H1 (cell line): ENCODE data around the gene HYDIN. TPM values are rescaled to one million over a fixed set of nuclear protein-coding genes. Genes with fewer than 3 reads are reported as not detected.

Experiments used
- CTCF ChIA-PET: fragments of 300-600 bp; sonication (Branson Sonifier 250); formaldehyde crosslinking; loops from one replicate; lab custom pipeline; 2021; ENCODE audit not compliant: partially characterized antibody; lab: Charles Lee
- POLR2A ChIA-PET: fragments of 300-600 bp; sonication (Branson Sonifier 250); formaldehyde crosslinking; loops from one replicate; lab custom pipeline; 2021; ENCODE audit warnings: inconsistent platforms; ENCODE audit not compliant: partially characterized antibody; lab: Charles Lee
- DNase-seq, 2 experiments: peaks; one replicate each; pipeline versions ENCODE4 v3.0.0 to v3.0.0-alpha.2; 2010 to 2022; ENCODE audit warnings: low spot score in 2 of 2, low read depth in 1 of 2, mixed read lengths in 1 of 2
- FAIRE-seq: peaks from 2 replicates; lab custom pipeline; 2011; peaks lifted over from hg19 to GRCh38; lab: Jason Lieb, UNC
- H2AFZ ChIP-seq: 2 replicates; pipeline ENCODE4 v1.8.1; 2012; ENCODE audit warnings: low read length, inconsistent platforms
- H2AK5ac ChIP-seq: 2 replicates; pipeline ENCODE4 v1.6.1; 2013; ENCODE audit warnings: low read depth, low read length
- H2BK120ac ChIP-seq: replicated peaks from 2 replicates; pipeline ENCODE3; 2013; ENCODE audit warnings: low read depth, low read length, inconsistent platforms
- H2BK12ac ChIP-seq: 2 replicates; pipeline ENCODE4 v1.6.1; 2013; ENCODE audit warnings: low read depth, low read length
- H2BK15ac ChIP-seq: 2 replicates; pipeline ENCODE4 v1.6.1; 2013; ENCODE audit warnings: low read length
- H2BK20ac ChIP-seq: 2 replicates; pipeline ENCODE4 v1.6.1; 2013; ENCODE audit warnings: low read length
- H2BK5ac ChIP-seq: 2 replicates; pipeline ENCODE4 v1.6.1; 2013; ENCODE audit warnings: low read depth, low read length
- H3K14ac ChIP-seq: 2 replicates; pipeline ENCODE4 v1.6.1; 2013; ENCODE audit warnings: inconsistent platforms; ENCODE audit not compliant: insufficient read length
- H3K18ac ChIP-seq: 2 replicates; pipeline ENCODE4 v1.6.1; 2013; ENCODE audit warnings: low read length; ENCODE audit errors: extremely low read depth
- H3K23ac ChIP-seq: 2 replicates; pipeline ENCODE4 v1.6.1; 2013; ENCODE audit warnings: inconsistent platforms; ENCODE audit not compliant: insufficient read length
- H3K23me2 ChIP-seq: 2 replicates; pipeline ENCODE4 v1.6.1; 2013; ENCODE audit warnings: low read depth, low read length
- H3K27ac ChIP-seq: 2 replicates; pipeline ENCODE4 v1.6.1; 2011; ENCODE audit warnings: low read depth, low read length, inconsistent platforms
- H3K27me3 ChIP-seq, 4 experiments: replicated peaks in 1 of 4; 1 replicate in 1 of 4; 2 replicates in 3 of 4; pipeline versions ENCODE4 v1.6.1 to v1.8.1; 2011 to 2013; ENCODE audit warnings: low read length in 3 of 4, mild to moderate bottlenecking in 3 of 4, inconsistent platforms in 2 of 4, mixed read lengths in 2 of 4, moderate library complexity in 1 of 4; ENCODE audit not compliant: control insufficient read depth in 3 of 4, insufficient read depth in 3 of 4; ENCODE audit errors: extremely low read depth in 1 of 4
- H3K36me3 ChIP-seq, 4 experiments: 2 replicates each; pipeline versions ENCODE4 v1.6.1 to v1.8.1; 2011 to 2013; ENCODE audit warnings: mild to moderate bottlenecking in 4 of 4, low read length in 3 of 4, moderate library complexity in 2 of 4, control low read depth in 1 of 4, inconsistent platforms in 1 of 4; ENCODE audit not compliant: insufficient read depth in 4 of 4, control insufficient read depth in 2 of 4
- H3K4ac ChIP-seq: replicated peaks from 2 replicates; pipeline ENCODE3; 2013; ENCODE audit warnings: low read length, low read depth, mixed read lengths, inconsistent platforms; ENCODE audit not compliant: insufficient read length
- H3K4me1 ChIP-seq, 4 experiments: replicated peaks in 1 of 4; 1 replicate in 1 of 4; 2 replicates in 3 of 4; pipeline versions ENCODE4 v1.6.1 to v1.8.1; 2011 to 2013; ENCODE audit warnings: low read length in 3 of 4, inconsistent platforms in 2 of 4, mixed read lengths in 1 of 4; ENCODE audit not compliant: insufficient read depth in 4 of 4, control insufficient read depth in 3 of 4
- H3K4me2 ChIP-seq, 2 experiments: 2 replicates each; pipeline versions ENCODE4 v1.6.1 to v1.8.1; 2011 to 2013; ENCODE audit warnings: low read depth in 2 of 2, low read length in 2 of 2, control low read depth in 1 of 2, inconsistent platforms in 1 of 2, mild to moderate bottlenecking in 1 of 2; ENCODE audit not compliant: insufficient read depth in 1 of 2
- H3K4me3 ChIP-seq, 4 experiments: fragments of 200-600, 300-600 bp in 1 of 4; sonication (generic), shearing (Covaris generic), sonication (Bioruptor Twin) in 1 of 4; 2 replicates each; pipeline versions ENCODE4 v1.5.1 to v1.8.1; 2011 to 2016; ENCODE audit warnings: low read length in 4 of 4, low read depth in 3 of 4, control low read depth in 2 of 4, inconsistent platforms in 2 of 4, mild to moderate bottlenecking in 2 of 4, mixed read lengths in 1 of 4, moderate library complexity in 1 of 4; ENCODE audit not compliant: insufficient read depth in 2 of 4; ENCODE audit errors: extremely low read depth in 1 of 4
- H3K56ac ChIP-seq: replicated peaks from 2 replicates; pipeline ENCODE3; 2013; ENCODE audit warnings: low read depth, mild to moderate bottlenecking, mixed read lengths, low read length, inconsistent platforms; ENCODE audit not compliant: insufficient read length
- H3K79me1 ChIP-seq: 2 replicates; pipeline ENCODE4 v1.6.1; 2013; ENCODE audit warnings: low read depth, low read length, control low read depth
- H3K79me2 ChIP-seq, 2 experiments: 2 replicates each; pipeline versions ENCODE4 v1.6.1 to v1.8.1; 2012 to 2013; ENCODE audit warnings: low read length in 2 of 2, mild to moderate bottlenecking in 2 of 2, inconsistent platforms in 1 of 2; ENCODE audit not compliant: insufficient read depth in 2 of 2, control insufficient read depth in 1 of 2
- H3K9ac ChIP-seq, 4 experiments: replicated peaks in 1 of 4; 1 replicate in 1 of 4; 2 replicates in 3 of 4; pipeline versions ENCODE4 v1.6.1 to v1.8.1; 2011 to 2013; ENCODE audit warnings: low read depth in 3 of 4, low read length in 3 of 4, control low read depth in 2 of 4, mild to moderate bottlenecking in 2 of 4, moderate library complexity in 2 of 4, inconsistent platforms in 1 of 4; ENCODE audit errors: extremely low read depth in 1 of 4
- H3K9me3 ChIP-seq, 2 experiments: 2 replicates each; pipeline versions ENCODE4 v1.6.1 to v1.8.1; 2012 to 2013; ENCODE audit warnings: mild to moderate bottlenecking in 2 of 2, moderate library complexity in 2 of 2, control low read depth in 1 of 2, inconsistent platforms in 1 of 2, low read depth in 1 of 2, low read length in 1 of 2, mixed read lengths in 1 of 2; ENCODE audit not compliant: insufficient read depth in 2 of 2
- H4K20me1 ChIP-seq, 2 experiments: replicated peaks in 1 of 2; 2 replicates each; pipeline versions ENCODE3 to v1.8.1; 2011 to 2013; ENCODE audit warnings: inconsistent platforms in 2 of 2, low read length in 2 of 2, mild to moderate bottlenecking in 1 of 2; ENCODE audit not compliant: insufficient read depth in 2 of 2, control insufficient read depth in 1 of 2
- H4K5ac ChIP-seq: 2 replicates; pipeline ENCODE4 v1.6.1; 2013; ENCODE audit warnings: low read length, low read depth, mixed read lengths, inconsistent platforms; ENCODE audit not compliant: insufficient read length
- H4K8ac ChIP-seq: 2 replicates; pipeline ENCODE4 v1.8.0; 2013; ENCODE audit warnings: mild to moderate bottlenecking, moderate library complexity, low read length, inconsistent platforms; ENCODE audit not compliant: insufficient read depth; ENCODE audit errors: extremely low read depth
- H4K91ac ChIP-seq: replicated peaks from 2 replicates; pipeline ENCODE3; 2013; ENCODE audit warnings: low read length, mixed read lengths, inconsistent platforms; ENCODE audit not compliant: insufficient read length
- CEBPB ChIP-seq: IDR thresholded peaks from 2 replicates; pipeline ENCODE4 v1.6.1; 2012; ENCODE audit warnings: low read depth, low read length
- CHD2 ChIP-seq: IDR thresholded peaks from 2 replicates; pipeline ENCODE4 v1.6.1; 2012; ENCODE audit warnings: low read length, improper control_type of control experiment
- CREB1 ChIP-seq: IDR thresholded peaks from 2 replicates; pipeline ENCODE4 v1.6.1; 2012; ENCODE audit warnings: inconsistent platforms
- EZH2 ChIP-seq: fragments of 200-600 bp; sonication (generic); IDR thresholded peaks from 2 replicates; pipeline ENCODE4 v1.7.1; 2012; ENCODE audit warnings: low read depth, mild to moderate bottlenecking, moderate library complexity, low read length, inconsistent platforms; ENCODE audit not compliant: severe bottlenecking
- FOSL1 ChIP-seq: IDR thresholded peaks from 2 replicates; pipeline ENCODE4 v1.6.1; 2011; ENCODE audit warnings: mild to moderate bottlenecking, low read depth, low read length, moderate library complexity; ENCODE audit not compliant: insufficient read depth
- JUN ChIP-seq: IDR thresholded peaks from 2 replicates; pipeline ENCODE4 v1.6.1; 2011; ENCODE audit warnings: low read depth, mild to moderate bottlenecking, improper control_type of control experiment, low read length
- JUND ChIP-seq: IDR thresholded peaks from 2 replicates; pipeline ENCODE4 v1.6.1; 2011; ENCODE audit warnings: mild to moderate bottlenecking, improper control_type of control experiment, low read length
- KDM4A ChIP-seq: IDR thresholded peaks from one replicate; pipeline ENCODE4 v1.7.1; 2012; ENCODE audit warnings: low read depth, mild to moderate bottlenecking, moderate library complexity, low read length, inconsistent platforms; ENCODE audit not compliant: severe bottlenecking
- KDM5A ChIP-seq: fragments of 200-600 bp; IDR thresholded peaks from 2 replicates; pipeline ENCODE4 v1.7.1; 2012; ENCODE audit warnings: mild to moderate bottlenecking, low read length, inconsistent platforms, mixed read lengths
- NANOG ChIP-seq: IDR thresholded peaks from 2 replicates; pipeline ENCODE4 v1.6.1; 2011; ENCODE audit warnings: low read length, low read depth, mild to moderate bottlenecking, inconsistent platforms; ENCODE audit not compliant: insufficient read depth, poor library complexity, severe bottlenecking
- NRF1 ChIP-seq: IDR thresholded peaks from 2 replicates; pipeline ENCODE4 v1.6.1; 2011; ENCODE audit warnings: mild to moderate bottlenecking, low read depth, low read length, improper control_type of control experiment
- SAP30 ChIP-seq: fragments of 300-600 bp; sonication (generic); IDR thresholded peaks from 2 replicates; pipeline ENCODE4 v1.7.1; 2012; ENCODE audit warnings: low read length, moderate library complexity, mild to moderate bottlenecking, inconsistent platforms; ENCODE audit not compliant: insufficient read depth, insufficient replicate concordance
- SIN3A ChIP-seq, 2 experiments: IDR thresholded peaks in 1 of 2; conservative IDR thresholded peaks in 1 of 2; 2 replicates each; pipeline ENCODE4 v1.6.1; 2011 to 2012; ENCODE audit warnings: low read length in 2 of 2, improper control_type of control experiment in 1 of 2, low read depth in 1 of 2, mild to moderate bottlenecking in 1 of 2
- SRF ChIP-seq: IDR thresholded peaks from 2 replicates; pipeline ENCODE4 v1.6.1; 2011; ENCODE audit warnings: mild to moderate bottlenecking, low read depth, low read length, moderate library complexity
- TEAD4 ChIP-seq: IDR thresholded peaks from 2 replicates; pipeline ENCODE4 v1.6.1; 2012; ENCODE audit warnings: low read depth, low read length, inconsistent platforms, mixed read lengths
- WGBS, 2 experiments: shearing (Covaris generic) in 1 of 2; methylation state at CpG; one replicate each; pipeline versions ENCODE4 v1.1.6 to v1.1.7; 2013 to 2015; ENCODE audit warnings: low lambda C conversion rate in 2 of 2, mixed read lengths in 2 of 2, inconsistent platforms in 1 of 2, low coverage in 1 of 2, missing lambda C conversion rate in 1 of 2; ENCODE audit not compliant: insufficient replicate concordance in 2 of 2, insufficient coverage in 1 of 2, insufficient read length in 1 of 2; ENCODE audit errors: extremely low coverage in 1 of 2, missing lambda C conversion rate in 1 of 2; 5-methylcytosine and 5-hydroxymethylcytosine counted together
- polyA plus RNA-seq, 7 experiments: library from polyadenylated mRNA; depleted of rRNA in 3 of 7; stranded (reverse) in 5 of 7; unstranded in 2 of 7; fragments of >200 nt in 5 of 7; fragments of 200-250 nt in 2 of 7; gene quantifications; 1 replicate in 5 of 7; 2 replicates in 1 of 7; 4 replicates in 1 of 7; pipeline versions ENCODE4 v1.2.1 to v1.2.3, GENCODE V29; 2011 to 2013; ENCODE audit warnings: missing spikeins in 2 of 7, mixed read lengths in 2 of 7
- total RNA-seq: library from RNA; stranded (reverse); fragmentation: NEBNext Ultra II Directional; extraction: Animal tissue kit (Norgen Biotek cat#: 25700); gene quantifications from 2 replicates; pipeline ENCODE4 v1.2.1, GENCODE V29; 2021

Gene HYDIN
- total and polyA plus RNA-seq, 2 of the 8 experiments (the other 6 are each of a cell fraction or from before 2014, with no cell fraction given), result 1.1 to 1.8 TPM

DNA sequence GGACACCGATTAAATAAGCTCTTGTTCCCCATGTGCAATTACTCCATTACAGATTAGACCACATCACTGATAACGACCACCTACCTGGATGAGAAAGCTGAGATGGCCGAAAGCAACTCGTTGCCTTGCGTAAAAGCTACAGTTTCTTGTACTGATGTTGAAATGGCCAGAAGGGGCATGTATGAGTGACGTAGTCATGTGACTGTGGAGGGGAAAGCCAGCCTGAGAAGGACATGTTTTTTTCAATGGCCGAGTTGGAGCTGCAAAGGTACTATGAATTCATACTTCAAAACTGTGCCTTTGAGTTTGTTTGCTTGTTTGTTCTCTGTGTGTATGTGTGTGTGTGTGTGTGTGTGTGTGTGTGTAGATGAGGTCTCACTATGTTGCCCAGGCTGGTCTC lies 17.0 kb upstream of the HYDIN start:
- H4K20me1 ChIP-seq, result no peaks in the 10 kb centered on the region
- 94% methylated on average over 7 of the region's 7 CpGs; no CpG with 5 or more reads in 1 of the 2 experiments for WGBS, 2 experiments
- no peak overlapping the region for H2BK15ac ChIP-seq
- no peak for FAIRE-seq
- H3K56ac ChIP-seq, result no peak overlapping the region
- no peak overlapping the region for H4K8ac ChIP-seq
- no peak overlapping the region for H3K4me2 ChIP-seq
- no peak overlapping the region for H3K23ac ChIP-seq
- no peak overlapping the region for H2BK20ac ChIP-seq
- no peak overlapping the region for H3K27ac ChIP-seq
- no peaks in the 10 kb centered on the region for H3K36me3 ChIP-seq
- no peak overlapping the region for H2AK5ac ChIP-seq
- H2BK5ac ChIP-seq, result no peak overlapping the region
- peaks cover 0 to 5% (median 0%) of the 10 kb centered on the region in 4 experiments; a peak in 3 of 7 replicates for H3K4me1 ChIP-seq
- no peak overlapping the region for H2BK120ac ChIP-seq
- no peaks in the 10 kb centered on the region for H3K79me2 ChIP-seq
- no peaks in the 10 kb centered on the region for H3K79me1 ChIP-seq
- DNase-seq, result no peak
- H3K27me3 ChIP-seq, result no peaks in the 10 kb centered on the region
- no peak overlapping the region for H3K4me3 ChIP-seq
- ChIA-PET CTCF (interaction anchor here (1.0 to 4.5 kb wide), 8 partner anchors 8 to 110 kb away, joined by 3 to 49 read pairs (median 4); partner anchors contain the start of gene HYDIN), POLR2A (interaction anchor here (1.2 kb wide), 1 partner anchor 9 kb away, joined by 3 read pairs; no protein-coding TSS in a partner anchor)
- H2BK12ac ChIP-seq, result no peak overlapping the region
- H3K23me2 ChIP-seq, result no peaks in the 10 kb centered on the region
- H4K5ac ChIP-seq, result no peak overlapping the region
- H3K18ac ChIP-seq, result no peak overlapping the region; the same call in 1 of the 2 replicates
- H3K9me3 ChIP-seq, result no peaks in the 10 kb centered on the region
- no peak overlapping the region for H4K91ac ChIP-seq
- H3K4ac ChIP-seq, result no peak overlapping the region
- no peak overlapping the region for H3K9ac ChIP-seq
- H2AFZ ChIP-seq, result no peak overlapping the region
- no peak overlapping the region for H3K14ac ChIP-seq
- TF ChIP-seq CHD2 (no peak), FOSL1 (no peak), KDM5A (no peak), TEAD4 (no peak), EZH2 (no peak), NRF1 (no peak), CREB1 (no peak), CEBPB (no peak), SIN3A (conservative IDR thresholded peaks at IDR 0.05 in 1 of 2, IDR thresholded peaks at IDR 0.05 in 1 of 2; ENCODE audit: low read depth in 1 of 2, low read length in 2 of 2) (no peak), JUN (no peak), JUND (no peak), KDM4A (no peak), SAP30 (no peak), NANOG (no peak), SRF (no peak)
